ENCODE results near the gene FOXF2. TPM values are rescaled to one million over a fixed set of nuclear protein-coding genes. Genes with fewer than 3 reads are reported as not detected.

FOXF2 gene
- total and polyA plus RNA-seq, 7 donors: 3.5 to 37.8 (median 18.2) TPM

DNA sequence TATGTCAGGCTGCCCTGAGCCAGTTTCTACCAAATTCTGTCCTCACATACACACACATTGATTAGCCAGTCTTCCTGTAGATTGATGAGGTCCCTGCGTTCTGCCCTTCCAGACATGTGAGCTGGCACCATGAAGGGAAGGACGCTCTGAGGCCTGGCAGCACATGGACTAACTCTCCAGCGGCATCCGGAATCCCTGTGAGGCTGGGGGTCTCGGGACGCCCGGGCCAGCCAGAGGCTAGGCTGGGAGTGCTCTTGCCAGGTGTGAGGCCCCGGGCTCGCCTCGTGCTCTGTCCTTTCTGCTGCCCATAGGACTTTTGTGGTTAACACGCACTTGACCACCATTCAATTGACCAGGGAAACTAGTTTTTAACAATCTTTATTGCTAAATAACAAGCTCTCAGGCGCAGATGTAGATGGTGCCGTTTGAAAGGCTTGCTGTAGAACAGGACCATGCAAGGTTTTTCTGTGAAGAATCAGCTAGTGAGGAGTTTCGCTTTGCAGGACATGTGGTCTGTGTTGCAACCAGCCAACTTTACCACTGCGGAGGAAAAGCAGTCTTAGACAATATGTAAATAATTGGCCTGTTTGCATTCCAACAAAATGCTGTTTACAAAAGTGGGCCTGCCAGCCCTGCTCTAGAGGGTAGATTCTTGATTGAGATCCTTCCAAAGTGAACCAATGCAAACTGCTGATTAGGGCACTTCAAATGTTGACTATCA is 29.3 kb downstream of the FOXF2 start:
- no peak for TF ChIP-seq POLR2A (IDR thresholded peaks at IDR 0.05)
- TF ChIP-seq POLR2AphosphoS5 (IDR thresholded peaks at IDR 0.05): no peak
- H3K9me3 ChIP-seq: no peaks in the 10 kb centered on the region
- no peaks in the 10 kb centered on the region for H3K36me3 ChIP-seq
- WGBS, 2 donors: 72 to 81% methylated on average over 15 of the region's 15 CpGs
- H3K4me1 ChIP-seq: peaks cover 0 to under 1% (median 0%) of the 10 kb centered on the region in 4 donors
- H3K27me3 ChIP-seq: no peaks in the 10 kb centered on the region
- intact Hi-C loops (cut with DNase I): no loop called here
- DNase-seq: no peak
- H3K27ac ChIP-seq: no peak overlapping the region
- no peak overlapping the region for H3K4me3 ChIP-seq

DNA sequence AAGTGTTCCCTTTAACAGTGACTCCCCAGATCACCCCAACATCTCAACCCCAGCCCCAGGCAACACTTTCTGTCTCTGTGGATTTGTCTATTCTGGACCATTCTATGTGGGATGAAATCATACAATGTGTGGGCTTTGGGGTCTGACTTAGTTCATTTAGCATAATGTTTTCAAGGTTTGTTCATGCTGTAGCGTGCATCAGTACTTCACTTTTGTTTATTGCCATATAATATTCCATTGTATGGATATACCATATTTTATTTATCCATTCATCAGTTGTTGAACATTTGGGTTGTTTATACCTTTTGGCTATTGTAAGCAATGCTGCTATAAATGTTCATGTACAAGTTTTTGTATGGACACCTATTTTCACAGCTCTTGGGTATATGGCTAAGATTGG is 31.0 kb downstream of the FOXF2 start:
- no peak for DNase-seq
- peaks cover 0 to 10% (median 0%) of the 10 kb centered on the region in 4 donors for H3K4me1 ChIP-seq
- 92 to 97% methylated on average over 1 of the region's 1 CpG for WGBS, 2 donors
- intact Hi-C loops (cut with DNase I): no loop called here
- TF ChIP-seq EP300 (IDR thresholded peaks at IDR 0.05) (no peak), POLR2AphosphoS5 (IDR thresholded peaks at IDR 0.05) (no peak)
- TF ChIP-seq, protein P1, sequence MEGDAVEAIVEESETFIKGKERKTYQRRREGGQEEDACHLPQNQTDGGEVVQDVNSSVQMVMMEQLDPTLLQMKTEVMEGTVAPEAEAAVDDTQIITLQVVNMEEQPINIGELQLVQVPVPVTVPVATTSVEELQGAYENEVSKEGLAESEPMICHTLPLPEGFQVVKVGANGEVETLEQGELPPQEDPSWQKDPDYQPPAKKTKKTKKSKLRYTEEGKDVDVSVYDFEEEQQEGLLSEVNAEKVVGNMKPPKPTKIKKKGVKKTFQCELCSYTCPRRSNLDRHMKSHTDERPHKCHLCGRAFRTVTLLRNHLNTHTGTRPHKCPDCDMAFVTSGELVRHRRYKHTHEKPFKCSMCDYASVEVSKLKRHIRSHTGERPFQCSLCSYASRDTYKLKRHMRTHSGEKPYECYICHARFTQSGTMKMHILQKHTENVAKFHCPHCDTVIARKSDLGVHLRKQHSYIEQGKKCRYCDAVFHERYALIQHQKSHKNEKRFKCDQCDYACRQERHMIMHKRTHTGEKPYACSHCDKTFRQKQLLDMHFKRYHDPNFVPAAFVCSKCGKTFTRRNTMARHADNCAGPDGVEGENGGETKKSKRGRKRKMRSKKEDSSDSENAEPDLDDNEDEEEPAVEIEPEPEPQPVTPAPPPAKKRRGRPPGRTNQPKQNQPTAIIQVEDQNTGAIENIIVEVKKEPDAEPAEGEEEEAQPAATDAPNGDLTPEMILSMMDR (IDR thresholded peaks at IDR 0.05): no peak
- H3K27me3 ChIP-seq: no peaks in the 10 kb centered on the region
- H3K4me3 ChIP-seq: no peak overlapping the region
- H3K27ac ChIP-seq: no peak overlapping the region
- H3K36me3 ChIP-seq: no peaks in the 10 kb centered on the region
- no peaks in the 10 kb centered on the region for H3K9me3 ChIP-seq

DNA sequence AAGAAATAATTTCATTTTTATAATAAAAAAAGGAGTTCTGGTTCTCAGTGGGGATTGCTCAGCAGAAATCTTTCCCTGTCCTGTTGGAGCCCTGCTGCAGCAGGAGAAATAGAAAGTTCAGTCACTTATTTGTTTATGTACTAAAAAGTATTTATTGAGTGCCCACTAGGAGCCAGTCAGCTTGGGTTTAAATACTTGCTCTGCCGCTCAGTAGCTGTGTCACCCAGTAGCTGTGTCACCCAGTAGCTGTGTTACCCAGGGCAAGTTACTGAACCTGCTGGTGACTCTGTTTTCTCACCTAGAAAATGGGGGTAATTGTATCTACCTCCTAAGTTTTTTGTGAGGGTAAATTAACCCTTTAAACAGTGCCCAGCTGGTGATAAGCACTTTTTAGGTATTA is 32.9 kb downstream of the FOXF2 start:
- Histone ChIP-seq H3K9me3 (no peaks in the 10 kb centered on the region), H3K36me3 (no peaks in the 10 kb centered on the region), H3K27me3 (no peaks in the 10 kb centered on the region), H3K27ac (no peak overlapping the region), H3K4me1 (peaks cover 0 to 10% (median 0%) of the 10 kb centered on the region in 4 donors), H3K4me3 (no peak overlapping the region)
- 85 to 87% methylated on average over 1 of the region's 1 CpG for WGBS, 2 donors
- no peak for TF ChIP-seq EP300 (IDR thresholded peaks at IDR 0.05)
- TF ChIP-seq POLR2AphosphoS5 (IDR thresholded peaks at IDR 0.05): no peak
- TF ChIP-seq, protein P1 (IDR thresholded peaks at IDR 0.05): no peak
- TF ChIP-seq POLR2A (IDR thresholded peaks at IDR 0.05): no peak
- DNase-seq: no peak
- intact Hi-C loops (cut with DNase I): no loop called here

DNA sequence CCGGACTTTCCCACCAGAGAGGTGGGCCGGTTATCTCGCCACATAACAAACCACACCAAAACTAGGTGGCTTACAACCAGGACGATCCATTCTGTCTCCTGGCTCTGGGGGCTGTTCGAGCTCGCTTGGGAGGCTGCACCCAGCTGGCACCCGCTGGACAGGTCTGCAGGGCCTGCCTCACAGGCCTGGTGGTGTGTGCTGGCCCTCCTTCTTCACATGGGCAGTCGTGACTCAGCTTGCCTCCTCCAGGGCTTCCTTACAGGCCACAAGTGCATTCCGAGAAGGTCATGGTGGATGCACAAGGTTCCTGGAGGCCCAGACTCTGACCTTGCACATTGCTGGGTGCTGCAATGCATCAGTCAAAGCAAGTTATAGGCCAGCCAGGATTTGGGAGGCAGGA is 34.2 kb downstream of the FOXF2 start:
- DNase-seq: no peak
- 91% methylated on average over 9 of the region's 9 CpGs for WGBS, 2 donors
- H3K9me3 ChIP-seq: no peaks in the 10 kb centered on the region

DNA sequence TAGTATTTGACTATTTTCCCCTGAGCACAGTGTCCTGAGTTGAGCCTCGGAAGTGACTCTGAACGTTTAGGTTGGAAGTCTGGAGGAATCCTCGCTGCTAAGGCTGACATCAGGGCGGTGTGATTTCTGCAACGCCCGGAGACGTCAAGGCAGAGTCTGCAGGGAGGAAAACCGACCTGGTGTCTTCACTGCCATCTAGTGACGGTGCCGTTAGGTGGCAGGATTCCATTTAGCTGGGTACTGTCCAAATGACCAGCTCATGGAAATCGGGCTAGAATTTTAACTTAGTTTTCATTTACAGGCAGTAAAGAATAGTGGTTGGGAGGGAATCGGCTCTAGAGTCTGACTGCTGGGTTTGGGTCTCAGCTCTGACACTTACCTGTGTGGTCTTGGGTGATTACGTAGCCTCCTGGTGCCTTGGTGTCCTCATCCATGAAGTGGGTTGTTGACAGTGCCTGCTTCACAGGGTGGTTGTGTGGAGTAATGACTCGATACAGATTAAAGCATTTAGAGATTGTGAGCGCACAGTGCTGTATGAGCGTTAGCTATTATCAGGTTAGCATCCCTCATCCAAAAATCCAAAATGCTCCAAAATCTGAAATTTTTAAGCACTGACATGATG is 35.0 kb downstream of the FOXF2 start:
- WGBS, 2 donors: 25 to 28% methylated on average over 16 of the region's 16 CpGs
- DNase-seq: peak; percentile 75

More for the DNA sequence above, 34.2 kb downstream of the FOXF2 start:
- Histone ChIP-seq H3K4me3 (no peak overlapping the region), H3K4me1 (peaks cover 0 to 10% (median 0%) of the 10 kb centered on the region in 4 donors), H3K27me3 (peaks cover 0 to 7% (median 0%) of the 10 kb centered on the region in 3 donors), H3K36me3 (no peaks in the 10 kb centered on the region), H3K27ac (no peak overlapping the region)
- TF ChIP-seq EP300 (IDR thresholded peaks at IDR 0.05): no peak
- intact Hi-C loops (cut with DNase I): no loop called here

More for the DNA sequence above, 35.0 kb downstream of the FOXF2 start:
- H3K4me3 ChIP-seq: no peak overlapping the region
- H3K9me3 ChIP-seq: no peaks in the 10 kb centered on the region
- peak overlapping the region in 1 of 4 donors; percentile 50 for H3K27ac ChIP-seq
- intact Hi-C loops (cut with DNase I): no loop called here
- peaks cover 0 to 7% (median 0%) of the 10 kb centered on the region in 3 donors for H3K27me3 ChIP-seq
- TF ChIP-seq POLR2AphosphoS5 (IDR thresholded peaks at IDR 0.05): peak in 1 of 4 donors; percentile 12
- TF ChIP-seq, protein P1 (IDR thresholded peaks at IDR 0.05): peak in 3 of 4 experiments; percentile 10 to 40 (median 13)
- no peak for TF ChIP-seq EP300 (IDR thresholded peaks at IDR 0.05)
- TF ChIP-seq POLR2A (IDR thresholded peaks at IDR 0.05): no peak
- no peaks in the 10 kb centered on the region for H3K36me3 ChIP-seq
- peaks cover 0 to 10% (median 0%) of the 10 kb centered on the region in 4 donors for H3K4me1 ChIP-seq
